Urinary bladder (tissue), 4 donors: ENCODE results near the gene RNF223. TPM values are rescaled to one million over a fixed set of nuclear protein-coding genes. Genes with fewer than 3 reads are reported as not detected.
"Not testable (repeated sequence)": the region's sequence is repeated elsewhere in the genome, so short reads cannot be mapped to it uniquely, and the experiment has no call there.

Experiments
- DNase-seq: peaks from one replicate; pipeline ENCODE4 v3.0.0-alpha.2; 2015; ENCODE audit errors: extremely low spot score
- H3K27ac ChIP-seq: one replicate; pipeline ENCODE4 v1.5.1; 2013; ENCODE audit warnings: low read depth, mild to moderate bottlenecking, moderate library complexity
- H3K36me3 ChIP-seq: one replicate; pipeline ENCODE4 v1.6.1; 2013; ENCODE audit warnings: mild to moderate bottlenecking, moderate library complexity; ENCODE audit not compliant: insufficient read depth
- H3K4me1 ChIP-seq: one replicate; pipeline ENCODE4 v1.6.1; 2013; ENCODE audit warnings: mild to moderate bottlenecking, moderate library complexity; ENCODE audit not compliant: insufficient read depth
- H3K4me3 ChIP-seq: one replicate; pipeline ENCODE4 v1.5.1; 2013; ENCODE audit warnings: low read depth, low read length
- WGBS: extraction: QIAGEN DNeasy Blood & Tissue Kit; methylation state at CpG from one replicate; pipeline ENCODE4 v1.1.7; 2013; 5-methylcytosine and 5-hydroxymethylcytosine counted together
- polyA plus RNA-seq: library from polyadenylated mRNA; stranded (reverse); fragments of 200-250 nt; gene quantifications from one replicate; pipeline ENCODE4 v1.2.3, GENCODE V29; 2013
- total RNA-seq: library from RNA; depleted of rRNA; stranded (reverse); fragments of >200 nt; gene quantifications from one replicate; pipeline ENCODE4 v1.2.3, GENCODE V29; 2014
- donor health status: healthy with polysubstance abuse.
- donor health status: healthy.

RNF223 gene
- total and polyA plus RNA-seq, 2 donors: 0.73 to 2.7 TPM

DNA sequence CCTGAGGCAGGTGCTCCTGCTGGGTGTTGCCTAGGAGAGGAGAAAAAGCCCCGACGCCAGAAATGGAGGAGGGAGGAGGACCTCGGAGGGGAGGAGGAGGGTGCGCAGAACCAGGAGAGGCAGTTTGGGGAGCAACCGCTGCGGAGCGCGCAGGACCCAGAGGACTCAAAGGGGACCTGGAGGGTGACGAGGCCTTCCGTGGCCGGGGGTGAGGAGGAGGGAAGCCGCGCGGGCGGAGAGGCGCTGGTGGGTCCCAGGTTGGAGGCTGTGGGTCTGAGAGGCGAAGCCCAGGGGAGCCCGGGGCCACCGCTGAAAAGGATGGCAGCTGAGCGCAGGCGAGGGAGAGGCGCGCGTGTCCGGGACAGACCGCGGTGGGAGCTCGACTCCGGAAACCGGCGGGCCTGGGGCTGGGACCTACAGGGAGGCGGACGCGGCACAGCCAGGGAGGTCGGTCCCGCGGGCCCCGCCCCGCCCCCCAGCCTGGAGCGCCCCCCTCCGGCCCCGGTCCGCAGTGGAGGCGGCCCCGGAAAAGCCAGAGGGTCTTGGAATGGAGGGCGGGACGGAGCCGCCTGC is 15.1 kb downstream of the RNF223 start:
- no peaks in the 10 kb centered on the region for H3K36me3 ChIP-seq
- no peak overlapping the region for H3K27ac ChIP-seq
- H3K4me3 ChIP-seq: peak overlapping the region; percentile 54
- H3K4me1 ChIP-seq: no peaks in the 10 kb centered on the region
- 1% methylated on average over 48 of the region's 48 CpGs for WGBS
- DNase-seq: no peak

DNA sequence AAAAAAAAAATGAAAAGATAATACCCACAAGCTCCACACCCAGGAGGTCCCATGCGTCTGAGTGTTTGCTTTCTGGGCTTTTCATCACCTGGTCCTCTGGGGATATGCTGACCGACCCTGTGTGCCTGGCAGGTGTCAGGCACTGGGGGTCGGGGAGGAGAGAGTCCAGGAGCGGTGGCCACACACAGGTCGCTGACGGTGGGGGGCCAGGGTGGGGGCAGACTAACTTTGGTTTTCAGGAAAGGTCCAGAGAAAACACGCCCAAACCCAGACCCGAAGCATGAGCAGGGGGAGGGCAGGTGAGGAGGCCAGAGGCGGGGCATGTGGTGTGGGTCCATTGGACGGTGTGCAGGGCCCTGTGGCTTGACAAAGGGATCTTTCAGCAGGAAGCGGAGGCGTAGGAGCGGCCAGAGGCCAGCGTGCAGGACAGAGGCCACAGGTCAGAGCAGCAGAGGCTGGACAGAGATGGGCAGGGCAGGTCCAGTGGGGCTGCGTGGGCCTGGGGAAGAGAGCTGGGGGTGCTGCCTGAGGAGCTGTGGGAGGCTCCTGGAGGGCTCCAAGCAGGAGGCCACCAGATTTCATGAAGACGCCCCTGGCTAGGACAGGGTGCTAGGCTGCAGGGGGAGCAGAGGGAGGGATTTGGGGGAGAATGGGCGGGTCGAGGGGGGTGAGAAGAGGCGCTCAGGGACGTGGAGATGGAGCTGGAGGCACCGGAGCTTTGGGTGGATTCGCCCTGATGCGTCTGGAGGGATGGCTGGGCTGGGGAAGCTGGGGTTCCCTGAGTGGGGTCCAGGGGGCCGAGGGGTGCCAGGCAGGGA is 15.8 kb downstream of the RNF223 start:
- H3K36me3 ChIP-seq: no peaks in the 10 kb centered on the region
- WGBS: 25% methylated on average over 24 of the region's 24 CpGs
- H3K4me3 ChIP-seq: no peak overlapping the region
- DNase-seq: no peak
- no peaks in the 10 kb centered on the region for H3K4me1 ChIP-seq
- no peak overlapping the region for H3K27ac ChIP-seq

GRCh38 chr1:1057769-1058087 is 16.4 kb downstream of the RNF223 start:
- H3K27ac ChIP-seq, H3K4me3 ChIP-seq: not testable (repeated sequence)
- WGBS: 73% methylated on average over 15 of the region's 15 CpGs

GRCh38 chr1:1055841-1056736 is 18.0 kb downstream of the RNF223 start:
- Histone ChIP-seq H3K4me1 (no peaks in the 10 kb centered on the region), H3K4me3 (no peak overlapping the region), H3K27ac (no peak overlapping the region), H3K36me3 (peaks cover 4% of the 10 kb centered on the region)
- 86% methylated on average over 50 of the region's 50 CpGs for WGBS
- no peak for DNase-seq

More at GRCh38 chr1:1057769-1058087, 16.4 kb downstream of the RNF223 start:
- not testable (repeated sequence) for H3K4me1 ChIP-seq, H3K36me3 ChIP-seq, DNase-seq

DNA sequence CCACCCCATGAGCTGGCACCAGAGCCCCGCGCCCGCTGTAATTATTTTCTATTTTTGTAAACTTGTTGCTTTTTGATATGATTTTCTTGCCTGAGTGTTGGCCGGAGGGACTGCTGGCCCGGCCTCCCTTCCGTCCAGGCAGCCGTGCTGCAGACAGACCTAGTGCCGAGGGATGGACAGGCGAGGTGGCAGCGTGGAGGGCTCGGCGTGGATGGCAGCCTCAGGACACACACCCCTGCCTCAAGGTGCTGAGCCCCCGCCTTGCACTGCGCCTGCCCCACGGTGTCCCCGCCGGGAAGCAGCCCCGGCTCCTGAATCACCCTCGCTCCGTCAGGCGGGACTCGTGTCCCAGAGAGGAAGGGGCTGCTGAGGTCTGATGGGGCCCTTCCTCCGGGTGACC is 19.1 kb downstream of the RNF223 start:
- H3K27ac ChIP-seq: no peak overlapping the region
- no peak overlapping the region for H3K4me3 ChIP-seq
- peaks cover 4% of the 10 kb centered on the region for H3K36me3 ChIP-seq
- no peaks in the 10 kb centered on the region for H3K4me1 ChIP-seq
- 91% methylated on average over 23 of the region's 23 CpGs for WGBS
- DNase-seq: no peak

DNA sequence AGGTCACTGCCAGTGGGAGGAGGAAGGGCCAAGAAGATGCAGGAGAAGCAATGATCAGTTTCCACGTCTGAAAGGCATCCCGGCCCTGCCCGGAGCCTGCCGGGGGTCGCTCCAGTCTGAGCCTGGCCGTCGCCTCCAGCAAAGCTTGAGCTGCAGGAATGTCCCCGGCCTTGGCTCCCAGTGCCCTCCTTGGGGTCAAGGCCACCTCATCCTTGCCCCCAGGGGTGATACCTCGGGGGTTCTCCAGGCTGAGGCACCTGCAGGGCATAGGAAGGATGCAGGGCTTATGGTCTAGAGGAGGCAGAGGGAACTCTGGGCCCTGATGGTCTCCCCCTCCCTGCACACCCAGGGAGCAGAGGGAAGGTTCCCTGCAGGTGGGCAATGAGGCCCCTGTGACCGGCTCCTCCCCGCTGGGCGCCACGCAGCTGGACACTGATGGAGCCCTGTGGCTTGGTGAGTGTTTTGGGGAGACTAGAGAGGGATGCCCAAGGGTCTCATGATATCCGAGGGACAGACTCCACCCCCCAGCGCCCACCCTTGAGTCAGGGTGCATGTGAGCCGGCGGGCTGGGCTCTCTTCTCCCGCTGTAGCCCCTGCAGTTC is 19.9 kb downstream of the RNF223 start:
- Histone ChIP-seq H3K4me1 (no peaks in the 10 kb centered on the region), H3K27ac (no peak overlapping the region), H3K36me3 (peaks cover 7% of the 10 kb centered on the region), H3K4me3 (no peak overlapping the region)
- 94% methylated on average over 18 of the region's 18 CpGs for WGBS
- DNase-seq: no peak

- H3K4me1 ChIP-seq: no peaks in the 10 kb centered on the region
- no peak overlapping the region for H3K4me3 ChIP-seq
- no peak for DNase-seq
- no peak overlapping the region for H3K27ac ChIP-seq
- WGBS: 95% methylated on average over 18 of the region's 18 CpGs
- peaks cover 8% of the 10 kb centered on the region for H3K36me3 ChIP-seq
Observed at GRCh38 chr1:1053682-1054081, 20.4 kb downstream of the RNF223 start.

DNA sequence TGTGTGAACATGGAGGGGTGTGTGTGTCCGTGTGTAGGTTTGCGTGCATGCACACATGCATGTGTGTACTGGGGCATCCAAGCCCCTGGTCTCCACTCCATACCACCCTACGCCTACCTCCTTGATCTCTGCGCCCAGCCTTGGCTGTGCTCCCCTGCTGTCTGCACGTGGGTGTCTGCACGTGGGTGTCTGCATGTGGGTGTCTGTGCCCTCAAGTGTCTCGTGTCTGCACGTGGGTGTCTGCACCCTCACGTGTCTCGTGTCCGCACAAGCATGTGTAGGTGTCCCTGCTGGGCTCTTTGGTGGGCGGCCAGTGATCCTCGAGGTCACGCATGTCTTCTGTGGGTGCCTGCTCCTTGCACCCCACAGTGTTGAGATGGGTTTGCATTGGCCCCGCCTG is 21.1 kb downstream of the RNF223 start:
- no peak for DNase-seq
- Histone ChIP-seq H3K36me3 (peaks cover 8% of the 10 kb centered on the region), H3K27ac (no peak overlapping the region), H3K4me1 (no peaks in the 10 kb centered on the region), H3K4me3 (no peak overlapping the region)
- WGBS: 94% methylated on average over 15 of the region's 15 CpGs

DNA sequence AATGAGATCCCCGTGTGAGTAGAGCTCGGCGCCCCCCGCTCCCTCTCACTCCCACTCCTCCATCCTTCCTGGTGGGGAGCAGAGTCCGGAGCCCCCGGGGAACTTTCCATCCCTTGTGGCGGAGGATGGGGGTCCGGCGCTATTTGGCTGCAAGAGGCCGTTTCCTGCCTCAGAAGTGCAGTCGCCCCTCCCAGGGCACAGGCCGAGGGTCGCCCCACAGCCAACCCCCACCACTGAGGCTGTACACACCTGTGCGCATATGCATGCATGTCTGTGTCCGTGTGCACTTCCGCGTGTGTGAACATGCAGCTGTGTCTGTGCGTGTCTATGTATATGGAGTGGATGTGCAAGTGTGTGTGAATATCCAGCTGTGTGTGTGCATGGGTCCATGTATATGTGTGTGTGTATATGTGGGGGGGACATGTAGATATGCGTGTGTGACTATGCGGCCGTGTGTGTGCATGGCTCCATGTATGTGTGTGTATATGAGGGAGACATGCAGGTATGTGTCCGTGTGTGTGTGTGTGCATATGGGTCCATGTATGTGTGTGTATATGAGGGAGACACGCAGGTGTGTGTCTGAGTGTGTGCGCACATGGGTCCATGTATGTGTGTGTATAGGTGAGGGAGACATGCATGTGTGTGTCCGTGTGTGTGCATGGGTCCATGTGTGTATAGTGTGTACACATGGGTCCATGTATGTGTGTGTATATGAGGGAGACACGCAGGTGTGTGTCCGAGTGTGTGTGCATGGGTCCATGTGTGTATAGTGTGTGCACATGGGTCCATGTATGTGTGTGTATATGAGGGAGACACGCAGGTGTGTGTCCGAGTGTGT is 21.9 kb downstream of the RNF223 start:
- no peak overlapping the region for H3K4me3 ChIP-seq
- H3K36me3 ChIP-seq: peaks cover 8% of the 10 kb centered on the region
- DNase-seq: no peak
- 94% methylated on average over 29 of the region's 29 CpGs for WGBS
- H3K4me1 ChIP-seq: no peaks in the 10 kb centered on the region
- H3K27ac ChIP-seq: no peak overlapping the region

- Histone ChIP-seq H3K4me3 (no peak overlapping the region), H3K36me3 (peaks cover 10% of the 10 kb centered on the region), H3K4me1 (no peaks in the 10 kb centered on the region), H3K27ac (no peak overlapping the region)
- 89% methylated on average over 46 of the region's 46 CpGs for WGBS
- no peak for DNase-seq
Observed at GRCh38 chr1:1051127-1051810, 22.8 kb downstream of the RNF223 start.

DNA sequence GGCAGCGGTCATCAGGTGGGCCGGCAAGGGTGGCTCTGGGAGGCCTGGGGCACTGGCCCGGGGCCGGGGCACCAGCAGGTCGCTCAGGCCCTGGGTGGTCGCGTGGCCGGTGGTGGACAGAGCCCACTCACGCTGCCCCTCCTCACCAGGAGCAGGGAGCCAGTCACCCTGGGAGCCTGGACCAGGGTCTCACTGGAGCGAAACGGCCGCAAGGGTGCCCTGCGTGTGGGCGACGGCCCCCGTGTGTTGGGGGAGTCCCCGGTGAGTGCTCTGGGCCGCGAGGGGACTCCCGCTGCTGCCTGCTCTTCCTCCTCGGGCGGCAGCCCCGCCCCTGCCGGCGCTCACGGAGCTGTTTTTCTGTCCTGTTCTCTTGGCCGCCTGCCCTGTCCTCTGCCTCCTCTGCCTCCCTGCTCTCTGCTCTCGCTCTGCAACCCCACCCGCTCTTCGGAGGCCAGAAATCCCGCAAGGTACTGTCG is 23.5 kb downstream of the RNF223 start:
- Histone ChIP-seq H3K36me3 (peaks cover 11% of the 10 kb centered on the region), H3K4me3 (no peak overlapping the region), H3K27ac (no peak overlapping the region), H3K4me1 (no peaks in the 10 kb centered on the region)
- 91% methylated on average over 32 of the region's 32 CpGs for WGBS
- no peak for DNase-seq

GRCh38 chr1:1049318-1050165 is 24.6 kb downstream of the RNF223 start:
- Histone ChIP-seq H3K36me3 (peaks cover 13% of the 10 kb centered on the region), H3K27ac (no peak overlapping the region)
- 94% methylated on average over 57 of the region's 57 CpGs for WGBS

More at GRCh38 chr1:1049318-1050165, 24.6 kb downstream of the RNF223 start:
- no peak for DNase-seq
- Histone ChIP-seq H3K4me1 (no peaks in the 10 kb centered on the region), H3K4me3 (no peak overlapping the region)
